NCI-H524 treated with DMSO at 0.1 percent for 48 hours (cell line): ENCODE results near the gene CSNK1E.

Source experiments
- DNase-seq: peaks from one replicate; lab custom pipeline; 2025; lab: John Stamatoyannopoulos, UW

Gene CSNK1E

GRCh38 chr22:38327805-38328204 is 10.6 kb upstream of the CSNK1E start:
- no peak for DNase-seq

- DNase-seq: no peak
Observed at GRCh38 chr22:38327396-38327795, 10.2 kb upstream of the CSNK1E start.

GRCh38 chr22:38325587-38325986 is 8.4 kb upstream of the CSNK1E start:
- no peak for DNase-seq

- no peak for DNase-seq
Observed at GRCh38 chr22:38320605-38321402, 3.6 kb upstream of the CSNK1E start.

GRCh38 chr22:38318792-38319773 is 1.9 kb upstream of the CSNK1E start:
- no peak for DNase-seq

GRCh38 chr22:38317995-38318715 is 922 bp upstream of the CSNK1E start:
- DNase-seq: no peak

- DNase-seq: peak; percentile 42
Observed at GRCh38 chr22:38316364-38317121, 690 bp downstream of the CSNK1E start.

- no peak for DNase-seq
Observed at GRCh38 chr22:38315823-38316363, 1.3 kb downstream of the CSNK1E start.

- peak; percentile 78 for DNase-seq
Observed at GRCh38 chr22:38314933-38315822, 2.1 kb downstream of the CSNK1E start.

GRCh38 chr22:38314051-38314932 is 2.9 kb downstream of the CSNK1E start:
- no peak for DNase-seq

- DNase-seq: no peak
Observed at GRCh38 chr22:38313384-38313955, 3.8 kb downstream of the CSNK1E start.

- peak; percentile 30 for DNase-seq
Observed at GRCh38 chr22:38312261-38312800, 4.9 kb downstream of the CSNK1E start.

- DNase-seq: no peak
Observed at GRCh38 chr22:38311323-38311620, 6.0 kb downstream of the CSNK1E start.

- no peak for DNase-seq
Observed at GRCh38 chr22:38310518-38311322, 6.5 kb downstream of the CSNK1E start.

GRCh38 chr22:38309614-38310517 is 7.4 kb downstream of the CSNK1E start:
- no peak for DNase-seq

- DNase-seq: no peak
Observed at GRCh38 chr22:38308791-38309498, 8.3 kb downstream of the CSNK1E start.
